Transverse colon (tissue), 4 donors: ENCODE measurements around the gene WSCD2. TPM values are rescaled to one million over a fixed set of nuclear protein-coding genes. Genes with fewer than 3 reads are reported as not detected.

Experiments
- DNase-seq: peaks from one replicate; pipeline ENCODE4 v3.0.0-alpha.2; 2019
- H3K27ac ChIP-seq, 4 donors: fragments of 200-600 bp; sonication (generic); 2 replicates each; pipeline ENCODE4 v1.5.1; 2016 to 2018; ENCODE audit warnings: inconsistent platforms in 4 of 4
- H3K27me3 ChIP-seq: fragments of 200-600 bp; sonication (generic); 2 replicates; pipeline ENCODE4 v1.5.1; 2017; ENCODE audit warnings: inconsistent platforms
- H3K36me3 ChIP-seq, 4 donors: fragments of 200-600 bp; sonication (generic); 2 replicates each; pipeline ENCODE4 v1.5.1; 2017 to 2019; ENCODE audit warnings: inconsistent platforms in 4 of 4
- H3K4me1 ChIP-seq, 4 donors: fragments of 200-600 bp; sonication (generic); 2 replicates each; pipeline ENCODE4 v1.5.1; 2017 to 2020; ENCODE audit warnings: inconsistent platforms in 4 of 4
- H3K4me3 ChIP-seq, 4 donors: fragments of 200-600 bp; sonication (generic); 1 replicate in 1 of 4; 2 replicates in 3 of 4; pipeline versions ENCODE4 v1.5.1 to v1.6.1; 2017 to 2019; ENCODE audit warnings: inconsistent platforms in 4 of 4
- H3K9me3 ChIP-seq, 2 donors: fragments of 200-600 bp; sonication (generic); 2 replicates each; pipeline ENCODE4 v1.5.1; 2017 to 2019; ENCODE audit warnings: inconsistent platforms in 2 of 2
- CTCF ChIP-seq, 5 experiments: fragments of 200-600 bp in 3 of 5; fragments of 450-650 bp in 2 of 5; sonication (generic) in 3 of 5; IDR thresholded peaks; 1 replicate in 2 of 5; 2 replicates in 3 of 5; pipeline ENCODE4 v1.5.1; 2016 to 2017; ENCODE audit warnings: antibody characterized with exemption in 5 of 5, inconsistent platforms in 3 of 5, mild to moderate bottlenecking in 2 of 5, moderate library complexity in 1 of 5
- EP300 ChIP-seq: sonication (generic); formaldehyde crosslinking; IDR thresholded peaks from one replicate; pipeline ENCODE4 v1.6.1; 2017; ENCODE audit warnings: antibody characterized with exemption, low read depth
- POLR2A ChIP-seq: fragments of 450-650 bp; IDR thresholded peaks from one replicate; pipeline ENCODE4 v1.6.1; 2016; ENCODE audit warnings: antibody characterized with exemption, mild to moderate bottlenecking, moderate library complexity
- POLR2AphosphoS5 ChIP-seq, 3 donors: sonication (generic); formaldehyde crosslinking; IDR thresholded peaks; one replicate each; pipeline ENCODE4 v1.6.1; 2016; ENCODE audit warnings: antibody characterized with exemption in 3 of 3
- WGBS, 2 donors: methylation state at CpG; one replicate each; pipeline ENCODE4 v1.1.5; 2018; ENCODE audit warnings: low coverage in 1 of 2; 5-methylcytosine and 5-hydroxymethylcytosine counted together
- in situ Hi-C, 4 donors: fragments of 200-750 bp; cut with MboI; loops; one replicate each; pipeline versions ENCODE4 v1.15.0 to v1.15.1; 2017; ENCODE audit warnings: low sequenced_read_pairs in 3 of 4, low pct_ligation_motif_present in 1 of 4, low pct_unique_long_range_greater_than_20kb in 1 of 4
- intact Hi-C: fragments of 100-400 bp; cut with DNase I; formaldehyde crosslinking; loops from one replicate; pipeline ENCODE4 v1.15.1; 2023; ENCODE audit warnings: low total_unique reads
- total RNA-seq, 4 donors: library from RNA; depleted of rRNA; stranded (reverse); fragments of >200 nt; gene quantifications; one replicate each; pipeline ENCODE4 v1.1.0, GENCODE V29; 2016

WSCD2 gene
- total RNA-seq, 4 donors from 2014 or later, result 0.16 to 46.6 (median 1.1) TPM; not detected in 1

- H3K27me3 ChIP-seq, result no peaks in the 10 kb centered on the region
- no peak for DNase-seq
- in situ Hi-C loops (no loop called here), intact Hi-C loops (no loop called here)
- H3K4me3 ChIP-seq, result no peak overlapping the region
- H3K36me3 ChIP-seq, result no peaks in the 10 kb centered on the region
- no peaks in the 10 kb centered on the region for H3K9me3 ChIP-seq
- WGBS, 2 donors, result 31 to 67% methylated on average over 2 to 5 of the region's 5 CpGs
- no peak for TF ChIP-seq POLR2AphosphoS5 (IDR thresholded peaks at IDR 0.05)
- TF ChIP-seq CTCF (IDR thresholded peaks at IDR 0.05), result no peak
- no peak for TF ChIP-seq POLR2A
- no peak for TF ChIP-seq EP300
- H3K27ac ChIP-seq, result no peak overlapping the region
- no peaks in the 10 kb centered on the region for H3K4me1 ChIP-seq
Observed at GRCh38 chr12:108166505-108166904, 37.4 kb downstream of the WSCD2 start.

GRCh38 chr12:108167974-108168373 lies 38.9 kb downstream of the WSCD2 start:
- Histone ChIP-seq H3K27me3 (no peaks in the 10 kb centered on the region), H3K9me3 (no peaks in the 10 kb centered on the region), H3K4me1 (no peaks in the 10 kb centered on the region), H3K27ac (no peak overlapping the region), H3K36me3 (no peaks in the 10 kb centered on the region), H3K4me3 (no peak overlapping the region)
- intact Hi-C loops, result no loop called here
- TF ChIP-seq POLR2A (no peak), EP300 (no peak), CTCF (IDR thresholded peaks at IDR 0.05) (no peak)
- DNase-seq, result no peak
- 72 to 73% methylated on average over 3 of the region's 3 CpGs for WGBS, 2 donors
- in situ Hi-C loops, result no loop called here

- in situ Hi-C loops (no loop called here), intact Hi-C loops (no loop called here)
- no peak for DNase-seq
- H3K36me3 ChIP-seq, result no peaks in the 10 kb centered on the region
- no peak overlapping the region for H3K4me3 ChIP-seq
- no peaks in the 10 kb centered on the region for H3K4me1 ChIP-seq
- TF ChIP-seq POLR2AphosphoS5 (IDR thresholded peaks at IDR 0.05) (no peak), POLR2A (no peak), CTCF (IDR thresholded peaks at IDR 0.05) (no peak), EP300 (no peak)
- H3K9me3 ChIP-seq, result no peaks in the 10 kb centered on the region
- H3K27me3 ChIP-seq, result no peaks in the 10 kb centered on the region
- WGBS, 2 donors, result 46% methylated on average over 2 of the region's 2 CpGs; no CpG with 5 or more reads in 1 of the 2 donors
- H3K27ac ChIP-seq, result no peak overlapping the region
Observed at GRCh38 chr12:108169708-108170107, 40.6 kb downstream of the WSCD2 start.

- intact Hi-C loops, result no loop called here
- TF ChIP-seq CTCF (IDR thresholded peaks at IDR 0.05) (no peak), EP300 (no peak), POLR2AphosphoS5 (IDR thresholded peaks at IDR 0.05) (no peak), POLR2A (no peak)
- Histone ChIP-seq H3K4me1 (no peaks in the 10 kb centered on the region), H3K36me3 (no peaks in the 10 kb centered on the region), H3K9me3 (no peaks in the 10 kb centered on the region), H3K27ac (no peak overlapping the region), H3K27me3 (no peaks in the 10 kb centered on the region), H3K4me3 (no peak overlapping the region)
- in situ Hi-C loops, result no loop called here
- DNase-seq, result no peak
- WGBS, 2 donors, result 64 to 76% methylated on average over 2 of the region's 2 CpGs
Observed at GRCh38 chr12:108170164-108170563, 41.1 kb downstream of the WSCD2 start.
